GM12878 (cell line): ENCODE measurements around the gene RAB37. TPM values are rescaled to one million over a fixed set of nuclear protein-coding genes. Genes with fewer than 3 reads are reported as not detected.

ENCODE experiments used
- ATAC-seq: fragments of 200-7000 bp; cut with Tn5 transposase; 3 replicates; pipeline ENCODE4 v1.9.1; 2020; ENCODE audit warnings: mild to moderate bottlenecking, moderate library complexity
- BruUV-seq: library from RNA; stranded (reverse); fragments of 400-500 nt; replicated peaks from 2 replicates; lab custom pipeline; 2021; lab: Mats Ljungman, UMichigan
- CTCF ChIA-PET: fragments of 300-600 bp; sonication (Branson Sonifier 250); formaldehyde crosslinking; extraction: SDS; loops from one replicate; lab custom pipeline; 2021; ENCODE audit warnings: inconsistent platforms; lab: Yijun Ruan, JAX
- POLR2A ChIA-PET: fragments of 350-600 bp; formaldehyde crosslinking; extraction: SDS; loops from one replicate; lab custom pipeline; 2021; ENCODE audit warnings: inconsistent platforms; lab: Charles Lee
- RAD21 ChIA-PET: fragments of 300-600 bp; sonication (Branson Sonifier 250); formaldehyde crosslinking; loops from one replicate; lab custom pipeline; 2023; ENCODE audit warnings: antibody characterized with exemption; ENCODE audit not compliant: unreplicated experiment; lab: Charles Lee
- SMC1A ChIA-PET: fragments of 300-600 bp; sonication (Branson Sonifier 250); formaldehyde crosslinking; loops from one replicate; lab custom pipeline; 2023; ENCODE audit not compliant: unreplicated experiment, uncharacterized antibody; lab: Charles Lee
- DNase-seq: peaks from one replicate; pipeline ENCODE4 v3.0.0-alpha.2; 2011; ENCODE audit warnings: low read depth, low spot score
- FAIRE-seq: peaks from 3 replicates; lab custom pipeline; 2011; peaks lifted over from hg19 to GRCh38; lab: Jason Lieb, UNC
- H2AFZ ChIP-seq: 2 replicates; pipeline ENCODE4 v1.6.0; 2011; ENCODE audit warnings: low read depth, low read length, control low read depth; ENCODE audit not compliant: control insufficient read depth
- H3K27ac ChIP-seq: 2 replicates; pipeline ENCODE4 v1.5.1; 2011; ENCODE audit warnings: control low read depth; ENCODE audit not compliant: control insufficient read depth, insufficient read depth
- H3K27me3 ChIP-seq, 2 experiments: replicated peaks in 1 of 2; 2 replicates each; pipeline versions ENCODE4 v1.6.0 to v1.6.1; 2011; ENCODE audit warnings: low read length in 1 of 2; ENCODE audit not compliant: control insufficient read depth in 2 of 2, insufficient read depth in 2 of 2
- H3K36me3 ChIP-seq, 2 experiments: 2 replicates each; pipeline ENCODE4 v1.5.1; 2011; ENCODE audit warnings: low read length in 1 of 2; ENCODE audit not compliant: control insufficient read depth in 2 of 2, insufficient read depth in 2 of 2
- H3K4me1 ChIP-seq: 2 replicates; pipeline ENCODE4 v1.6.1; 2011; ENCODE audit warnings: mild to moderate bottlenecking, low read length, moderate library complexity, mixed read lengths; ENCODE audit not compliant: control insufficient read depth, insufficient read depth
- H3K4me2 ChIP-seq: 2 replicates; pipeline ENCODE4 v1.6.0; 2011; ENCODE audit warnings: control low read depth; ENCODE audit not compliant: control insufficient read depth, insufficient read depth
- H3K4me3 ChIP-seq: fragments of 200-600 bp; sonication (generic); 2 replicates; pipeline ENCODE4 v1.5.1; 2016
- H3K79me2 ChIP-seq: 2 replicates; pipeline ENCODE4 v1.6.0; 2011; ENCODE audit warnings: low read length; ENCODE audit not compliant: control insufficient read depth, insufficient read depth
- H3K9ac ChIP-seq: 2 replicates; pipeline ENCODE4 v1.8.0; 2011; ENCODE audit warnings: low read length, control low read depth, mixed read lengths; ENCODE audit not compliant: control insufficient read depth, insufficient read depth
- H3K9me3 ChIP-seq: replicated peaks from 3 replicates; pipeline ENCODE4 v1.5.1; 2011; ENCODE audit warnings: mild to moderate bottlenecking, low read length; ENCODE audit not compliant: control insufficient read depth, insufficient read depth
- H4K20me1 ChIP-seq: 2 replicates; pipeline ENCODE4 v1.6.0; 2011; ENCODE audit not compliant: control insufficient read depth, insufficient read depth
- BRCA1 ChIP-seq: IDR thresholded peaks from 2 replicates; pipeline ENCODE4 v1.6.1; 2011; ENCODE audit warnings: low read depth, low read length, improper control_type of control experiment
- DPF2 ChIP-seq: fragments of 450-650 bp; IDR thresholded peaks from 2 replicates; pipeline ENCODE4 v1.6.1; 2017; ENCODE audit warnings: mild to moderate bottlenecking
- ETV6 ChIP-seq, 2 experiments: fragments of 450-650 bp in 1 of 2; IDR thresholded peaks in 1 of 2; conservative IDR thresholded peaks in 1 of 2; 2 replicates each; pipeline ENCODE4 v1.6.1; 2014; ENCODE audit warnings: antibody characterized with exemption in 1 of 2, borderline replicate concordance in 1 of 2, low read depth in 1 of 2, mild to moderate bottlenecking in 1 of 2, moderate library complexity in 1 of 2
- FOS ChIP-seq: IDR thresholded peaks from 3 replicates; pipeline ENCODE4 v1.6.1; 2011; ENCODE audit warnings: borderline replicate concordance; ENCODE audit not compliant: insufficient read length; ENCODE audit errors: extremely low read depth
- FOXK2 ChIP-seq: fragments of 450-650 bp; IDR thresholded peaks from 2 replicates; pipeline ENCODE4 v1.6.1; 2017; ENCODE audit warnings: mild to moderate bottlenecking, moderate library complexity
- GABPA ChIP-seq: IDR thresholded peaks from 2 replicates; pipeline ENCODE4 v1.6.1; 2014; ENCODE audit warnings: antibody characterized with exemption, low read depth, mild to moderate bottlenecking, inconsistent platforms
- GATAD2B ChIP-seq: fragments of 450-650 bp; conservative IDR thresholded peaks from 2 replicates; pipeline ENCODE4 v1.6.1; 2017; ENCODE audit warnings: low read depth, mild to moderate bottlenecking, moderate library complexity
- IRF4 ChIP-seq: IDR thresholded peaks from 2 replicates; pipeline ENCODE4 v1.6.1; 2011; ENCODE audit warnings: low read depth, low read length
- MXI1 ChIP-seq: fragments of 150-350 bp; IDR thresholded peaks from 2 replicates; pipeline ENCODE4 v1.6.1; 2011; ENCODE audit warnings: low read depth, mild to moderate bottlenecking, inconsistent platforms, low read length, improper control_type of control experiment
- NFIC ChIP-seq: IDR thresholded peaks from 2 replicates; pipeline ENCODE4 v1.6.1; 2012; ENCODE audit warnings: low read depth, mild to moderate bottlenecking, inconsistent platforms, low read length, moderate library complexity
- SMARCA5 ChIP-seq: fragments of 450-650 bp; IDR thresholded peaks from 2 replicates; pipeline ENCODE4 v1.6.1; 2017; ENCODE audit warnings: mild to moderate bottlenecking
- SREBF1 ChIP-seq: IDR thresholded peaks from 2 replicates; pipeline ENCODE4 v1.6.1; 2012; ENCODE audit warnings: mild to moderate bottlenecking, low read length
- TCF12 ChIP-seq: IDR thresholded peaks from 2 replicates; pipeline ENCODE4 v1.6.1; 2011; ENCODE audit warnings: low read depth, mild to moderate bottlenecking, low read length
- WRNIP1 ChIP-seq: IDR thresholded peaks from 2 replicates; pipeline ENCODE4 v1.6.1; 2011; ENCODE audit warnings: low read depth, low read length, improper control_type of control experiment, borderline replicate concordance
- YY1 ChIP-seq: IDR thresholded peaks from 2 replicates; pipeline ENCODE4 v1.6.1; 2011; ENCODE audit warnings: low read depth, mild to moderate bottlenecking, low read length
- ZNF622 ChIP-seq: fragments of 450-650 bp; IDR thresholded peaks from 2 replicates; pipeline ENCODE4 v1.6.1; 2017; ENCODE audit warnings: mild to moderate bottlenecking, inconsistent platforms
- WGBS: methylation state at CpG from one replicate; pipeline ENCODE4 v1.1.6; 2016; ENCODE audit warnings: low lambda C conversion rate; ENCODE audit not compliant: insufficient replicate concordance, insufficient coverage; ENCODE audit errors: missing lambda C conversion rate; 5-methylcytosine and 5-hydroxymethylcytosine counted together
- in situ Hi-C: fragments of 300-500 bp; cut with MboI; formaldehyde crosslinking; loops from 9 replicates; pipeline ENCODE4 v1.14.3; 2018; ENCODE audit warnings: mixed read lengths
- intact Hi-C: fragments of 100-400 bp; cut with micrococcal nuclease; formaldehyde crosslinking; loops from one replicate; pipeline ENCODE4 v1.14.2; 2022; ENCODE audit not compliant: unreplicated experiment
- polyA plus RNA-seq, 11 experiments: library from polyadenylated mRNA; depleted of rRNA in 4 of 11; unstranded in 6 of 11; stranded (reverse) in 5 of 11; fragments of >200 nt; fragmentation: Nextera tagmentation in 4 of 11; fragmentation: Illumina TruSeq in 1 of 11; extraction: Ambion mirVana in 4 of 11; extraction: Trizol in 1 of 11; gene quantifications; 1 replicate in 1 of 11; 2 replicates in 10 of 11; pipeline versions ENCODE4 v1.2.1 to v1.2.3, GENCODE V29; 2011 to 2016; ENCODE audit warnings: inconsistent platforms in 2 of 11, missing spikeins in 2 of 11, low read depth in 1 of 11
- total RNA-seq, 4 experiments: library from RNA; depleted of rRNA in 3 of 4; stranded (reverse); fragments of >200 nt in 3 of 4; fragmentation: Illumina TruSeq in 1 of 4; extraction: Trizol in 1 of 4; gene quantifications; 2 replicates each; pipeline versions ENCODE4 v1.2.1 to v1.2.3, GENCODE V29; 2013 to 2021
- TF ChIP-seq, protein P1 (sequence below): IDR thresholded peaks from 2 replicates; pipeline ENCODE4 v1.6.1; 2012; ENCODE audit warnings: low read length, inconsistent platforms
- TF ChIP-seq, protein P2 (sequence below): fragments of 450-650 bp; IDR thresholded peaks from 2 replicates; pipeline ENCODE4 v1.6.1; 2018; ENCODE audit warnings: mild to moderate bottlenecking, low read depth, moderate library complexity; ENCODE audit not compliant: partially characterized antibody
- TF ChIP-seq, protein P3 (sequence below): fragments of 450-650 bp; IDR thresholded peaks from 2 replicates; pipeline ENCODE4 v1.6.1; 2016; ENCODE audit warnings: mild to moderate bottlenecking

Gene RAB37
- total and polyA plus RNA-seq, 10 of the 15 experiments (the other 5 are each of a cell fraction or from before 2014, with no cell fraction given) = 0.48 to 5.6 (median 1.7) TPM

DNA sequence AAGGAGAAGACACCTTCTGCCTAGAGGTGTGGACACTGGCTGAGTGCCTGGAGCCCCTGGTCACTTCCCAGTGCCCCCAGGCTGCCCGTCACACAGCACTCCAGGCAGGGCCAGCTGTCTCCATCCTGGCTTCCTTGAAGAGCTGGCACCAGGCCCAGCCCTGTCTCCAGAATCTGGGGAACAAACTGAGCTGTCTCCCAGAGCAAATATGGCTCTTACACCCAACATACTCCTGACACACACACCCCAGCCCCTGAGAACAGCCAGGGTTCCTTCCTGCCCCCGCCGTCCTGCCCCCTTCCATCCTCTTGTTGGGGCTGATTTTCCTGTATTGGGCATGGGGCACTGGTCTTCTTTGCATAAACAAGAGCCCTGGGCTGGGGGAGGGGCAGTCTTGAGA lies 20.4 kb downstream of the RAB37 start:
- no peak overlapping the region for H3K9ac ChIP-seq
- H3K79me2 ChIP-seq = peaks cover 8% of the 10 kb centered on the region
- ATAC-seq (no peak), DNase-seq (no peak), FAIRE-seq (no peak)
- H3K27ac ChIP-seq = no peak overlapping the region
- no peak overlapping the region for H2AFZ ChIP-seq
- in situ Hi-C loops (no loop called here), intact Hi-C loops (no loop called here)
- TF ChIP-seq ETV6 (conservative IDR thresholded peaks at IDR 0.05 in 1 of 2, IDR thresholded peaks at IDR 0.05 in 1 of 2; ENCODE audit: borderline replicate concordance in 1 of 2, low read depth in 1 of 2) (no peak), WRNIP1 (no peak), NFIC (no peak), FOS (no peak), MXI1 (no peak), SREBF1 (no peak), FOXK2 (no peak), ZNF622 (no peak), TCF12 (no peak), GATAD2B (no peak), SMARCA5 (no peak), GABPA (no peak), YY1 (no peak), DPF2 (no peak), IRF4 (no peak), BRCA1 (no peak)
- TF ChIP-seq, protein P1, sequence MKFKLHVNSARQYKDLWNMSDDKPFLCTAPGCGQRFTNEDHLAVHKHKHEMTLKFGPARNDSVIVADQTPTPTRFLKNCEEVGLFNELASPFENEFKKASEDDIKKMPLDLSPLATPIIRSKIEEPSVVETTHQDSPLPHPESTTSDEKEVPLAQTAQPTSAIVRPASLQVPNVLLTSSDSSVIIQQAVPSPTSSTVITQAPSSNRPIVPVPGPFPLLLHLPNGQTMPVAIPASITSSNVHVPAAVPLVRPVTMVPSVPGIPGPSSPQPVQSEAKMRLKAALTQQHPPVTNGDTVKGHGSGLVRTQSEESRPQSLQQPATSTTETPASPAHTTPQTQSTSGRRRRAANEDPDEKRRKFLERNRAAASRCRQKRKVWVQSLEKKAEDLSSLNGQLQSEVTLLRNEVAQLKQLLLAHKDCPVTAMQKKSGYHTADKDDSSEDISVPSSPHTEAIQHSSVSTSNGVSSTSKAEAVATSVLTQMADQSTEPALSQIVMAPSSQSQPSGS = no peak
- TF ChIP-seq, protein P2, sequence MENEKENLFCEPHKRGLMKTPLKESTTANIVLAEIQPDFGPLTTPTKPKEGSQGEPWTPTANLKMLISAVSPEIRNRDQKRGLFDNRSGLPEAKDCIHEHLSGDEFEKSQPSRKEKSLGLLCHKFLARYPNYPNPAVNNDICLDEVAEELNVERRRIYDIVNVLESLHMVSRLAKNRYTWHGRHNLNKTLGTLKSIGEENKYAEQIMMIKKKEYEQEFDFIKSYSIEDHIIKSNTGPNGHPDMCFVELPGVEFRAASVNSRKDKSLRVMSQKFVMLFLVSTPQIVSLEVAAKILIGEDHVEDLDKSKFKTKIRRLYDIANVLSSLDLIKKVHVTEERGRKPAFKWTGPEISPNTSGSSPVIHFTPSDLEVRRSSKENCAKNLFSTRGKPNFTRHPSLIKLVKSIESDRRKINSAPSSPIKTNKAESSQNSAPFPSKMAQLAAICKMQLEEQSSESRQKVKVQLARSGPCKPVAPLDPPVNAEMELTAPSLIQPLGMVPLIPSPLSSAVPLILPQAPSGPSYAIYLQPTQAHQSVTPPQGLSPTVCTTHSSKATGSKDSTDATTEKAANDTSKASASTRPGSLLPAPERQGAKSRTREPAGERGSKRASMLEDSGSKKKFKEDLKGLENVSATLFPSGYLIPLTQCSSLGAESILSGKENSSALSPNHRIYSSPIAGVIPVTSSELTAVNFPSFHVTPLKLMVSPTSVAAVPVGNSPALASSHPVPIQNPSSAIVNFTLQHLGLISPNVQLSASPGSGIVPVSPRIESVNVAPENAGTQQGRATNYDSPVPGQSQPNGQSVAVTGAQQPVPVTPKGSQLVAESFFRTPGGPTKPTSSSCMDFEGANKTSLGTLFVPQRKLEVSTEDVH = no peak
- TF ChIP-seq, protein P3, sequence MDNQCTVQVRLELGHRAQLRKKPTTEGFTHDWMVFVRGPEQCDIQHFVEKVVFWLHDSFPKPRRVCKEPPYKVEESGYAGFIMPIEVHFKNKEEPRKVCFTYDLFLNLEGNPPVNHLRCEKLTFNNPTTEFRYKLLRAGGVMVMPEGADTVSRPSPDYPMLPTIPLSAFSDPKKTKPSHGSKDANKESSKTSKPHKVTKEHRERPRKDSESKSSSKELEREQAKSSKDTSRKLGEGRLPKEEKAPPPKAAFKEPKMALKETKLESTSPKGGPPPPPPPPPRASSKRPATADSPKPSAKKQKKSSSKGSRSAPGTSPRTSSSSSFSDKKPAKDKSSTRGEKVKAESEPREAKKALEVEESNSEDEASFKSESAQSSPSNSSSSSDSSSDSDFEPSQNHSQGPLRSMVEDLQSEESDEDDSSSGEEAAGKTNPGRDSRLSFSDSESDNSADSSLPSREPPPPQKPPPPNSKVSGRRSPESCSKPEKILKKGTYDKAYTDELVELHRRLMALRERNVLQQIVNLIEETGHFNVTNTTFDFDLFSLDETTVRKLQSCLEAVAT = no peak
- H3K4me2 ChIP-seq = no peak overlapping the region
- CTCF ChIA-PET = interaction anchor here (0.8 to 3.5 kb wide), 5 partner anchors 12 to 108 kb away, joined by 3 to 33 read pairs (median 5); partner anchors contain the start of gene NAT9
- no TSS peak for BruUV-seq
- H4K20me1 ChIP-seq = no peaks in the 10 kb centered on the region
- POLR2A ChIA-PET = interaction anchor here (1.1 kb wide), 1 partner anchor 16 kb away, joined by 3 read pairs; no protein-coding TSS in a partner anchor
- no peaks in the 10 kb centered on the region; a peak in 2 of 4 replicates for H3K36me3 ChIP-seq
- H3K4me1 ChIP-seq = peaks cover 24% of the 10 kb centered on the region
- SMC1A ChIA-PET = interaction anchor here (2.0 kb wide), 1 partner anchor 19 kb away, joined by 8 read pairs; no protein-coding TSS in a partner anchor
- WGBS = 100% methylated on average over 3 of the region's 3 CpGs
- H3K9me3 ChIP-seq = no peaks in the 10 kb centered on the region
- RAD21 ChIA-PET = interaction anchor here (0.5 to 1.5 kb wide), 2 partner anchors 11 to 548 kb away, joined by 3 read pairs; no protein-coding TSS in a partner anchor
- H3K27me3 ChIP-seq = no peaks in the 10 kb centered on the region
- H3K4me3 ChIP-seq = no peak overlapping the region
